GM19468 (cell line): ENCODE data around the gene OSBPL9.

Source experiments
- ATAC-seq: cut with Tn5 transposase; IDR thresholded peaks from one replicate; pipeline ENCODE4 v1.9.1; 2021; ENCODE audit warnings: mild to moderate bottlenecking, moderate library complexity, moderate number of reproducible peaks; ENCODE audit not compliant: unreplicated experiment; ENCODE audit errors: extremely low read depth

The OSBPL9 gene

GRCh38 chr1:51616903-51617708 lies at the start of gene OSBPL9:
Gene OSBPL9 (plus strand): TSS chr1:51617092. CDS start chr1:51617111, 19 bp downstream.
- peak; percentile 45 for ATAC-seq

- no peak for ATAC-seq
Measured at GRCh38 chr1:51567653-51568052, 49.2 kb upstream of the OSBPL9 start.

GRCh38 chr1:51568231-51568935 lies 48.5 kb upstream of the OSBPL9 start:
- ATAC-seq, result no peak

DNA sequence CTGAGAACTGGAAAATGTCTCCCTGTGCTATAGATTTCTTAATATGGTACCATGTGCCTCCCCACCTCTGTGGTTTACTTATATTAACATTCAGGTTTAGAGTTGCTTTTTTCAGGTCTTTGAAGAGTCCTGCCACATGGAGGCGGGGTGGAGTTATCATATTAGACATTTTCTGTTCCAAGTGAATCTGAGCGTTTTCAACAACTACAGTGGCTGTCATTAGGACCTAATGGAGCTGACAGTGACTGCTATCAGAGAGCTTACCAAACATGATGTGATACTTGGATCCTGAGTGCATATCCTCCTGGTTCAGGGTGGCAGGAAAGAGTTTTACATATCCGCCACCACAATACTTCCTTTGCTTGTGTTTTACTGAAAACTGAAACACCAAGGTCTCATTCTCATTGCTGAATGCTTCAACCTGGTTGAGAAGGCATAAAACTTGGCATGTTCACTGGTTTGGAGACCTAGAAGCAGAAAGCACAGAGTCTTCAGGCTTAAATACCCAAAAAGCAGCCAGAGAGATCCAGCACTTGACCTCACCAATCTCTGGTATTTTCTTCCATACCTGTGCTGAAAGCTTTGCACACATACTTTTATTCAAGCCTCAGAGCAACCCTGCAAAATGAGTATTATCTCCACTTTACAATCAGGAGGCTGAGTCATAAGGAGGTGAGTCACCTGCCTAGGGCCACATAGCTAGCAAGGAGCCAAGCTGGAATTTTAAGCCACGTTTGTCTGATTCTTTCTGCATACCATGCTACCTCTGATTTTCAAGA lies 47.4 kb upstream of the OSBPL9 start:
- ATAC-seq, result peak; percentile 66

DNA sequence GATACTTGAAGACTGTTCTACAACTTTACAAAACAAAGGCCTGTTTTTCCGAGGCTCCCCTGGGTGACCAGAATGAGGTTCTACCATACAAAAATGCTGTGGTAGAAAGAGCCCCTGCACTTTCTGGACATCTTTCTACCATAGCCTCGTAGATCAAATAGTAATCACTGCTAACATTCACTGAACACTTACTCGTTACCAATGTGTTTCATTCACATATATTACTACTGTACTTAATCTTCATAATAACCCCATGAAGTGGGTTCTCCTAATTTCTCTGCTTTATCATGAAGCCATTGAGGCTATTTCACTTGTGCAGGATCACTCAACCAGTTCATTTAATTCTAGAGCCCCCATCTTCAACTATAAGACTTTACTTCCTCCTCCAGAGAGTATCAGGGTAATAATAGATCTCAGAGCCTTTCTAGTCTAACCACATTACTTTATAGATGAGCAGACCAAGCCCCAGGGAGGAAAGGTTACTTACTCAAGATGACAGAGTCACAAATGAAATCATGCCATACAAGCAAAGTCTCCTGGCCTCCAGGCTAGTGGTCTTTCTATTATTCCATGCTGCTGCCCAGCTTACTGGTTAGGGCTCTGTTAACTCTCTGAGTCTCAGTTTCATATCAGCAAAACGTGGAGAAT lies 46.7 kb upstream of the OSBPL9 start:
- no peak for ATAC-seq

DNA sequence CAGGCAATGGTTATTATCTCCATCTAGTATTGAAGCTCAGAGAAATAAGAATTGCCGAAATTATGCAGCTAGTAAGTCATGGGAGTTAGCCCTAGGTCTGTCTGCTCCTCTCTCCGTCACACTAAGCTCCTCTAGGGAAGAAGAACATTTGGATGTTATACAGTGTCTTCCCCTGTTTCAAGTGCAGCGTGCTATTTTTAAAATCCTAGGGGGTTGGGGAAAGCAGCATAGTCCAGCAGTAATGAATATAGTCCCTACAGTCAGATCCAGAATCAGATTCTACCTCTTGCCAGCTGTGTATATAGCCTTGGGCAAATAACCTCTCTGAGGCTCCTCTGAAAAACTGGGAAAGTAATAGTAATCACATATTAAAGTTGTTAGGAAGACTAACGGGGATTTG lies 44.5 kb upstream of the OSBPL9 start:
- no peak for ATAC-seq

DNA sequence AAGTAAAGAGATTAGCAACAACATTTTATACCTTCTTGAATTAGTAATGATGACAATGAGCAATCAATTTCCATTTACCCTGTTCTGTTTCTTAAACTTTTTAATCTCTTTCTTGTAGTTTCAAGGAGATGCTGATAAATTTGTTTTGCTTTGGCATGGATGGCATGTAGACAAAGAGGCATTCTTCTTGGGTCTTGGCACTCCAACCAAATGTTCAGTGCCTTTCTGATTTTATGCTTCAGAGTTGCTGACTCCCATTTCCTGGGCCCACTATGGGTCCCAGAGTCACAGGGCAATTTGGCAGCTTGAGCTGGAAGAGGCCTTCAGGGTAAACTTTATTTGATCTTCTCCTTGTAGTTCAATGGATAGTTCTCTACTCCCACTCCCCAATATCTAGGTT lies 42.1 kb upstream of the OSBPL9 start:
- ATAC-seq, result no peak

GRCh38 chr1:51575406-51576084 lies 41.3 kb upstream of the OSBPL9 start:
- ATAC-seq, result no peak

DNA sequence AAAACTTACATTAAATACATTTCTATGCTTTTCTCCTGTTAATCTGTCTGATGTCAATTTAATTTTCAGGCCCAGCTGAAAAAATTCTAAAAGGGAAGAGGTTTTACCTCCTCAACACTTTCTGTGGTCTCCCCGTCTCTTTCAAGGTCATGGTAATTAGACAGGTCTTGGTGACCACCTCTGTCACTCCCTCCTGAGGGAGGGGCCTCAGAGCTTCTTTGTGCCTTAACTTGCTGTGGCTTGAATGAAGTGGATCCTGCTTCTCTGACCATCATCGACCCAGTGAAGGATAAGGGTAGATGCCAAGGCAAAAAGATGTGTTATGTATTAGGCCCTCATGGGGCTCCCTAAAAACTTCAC lies 40.8 kb upstream of the OSBPL9 start:
- no peak for ATAC-seq

- ATAC-seq, result no peak
Measured at GRCh38 chr1:51576923-51577322, 40.0 kb upstream of the OSBPL9 start.

- no peak for ATAC-seq
Measured at GRCh38 chr1:51578383-51579109, 38.3 kb upstream of the OSBPL9 start.

GRCh38 chr1:51581238-51581637 lies 35.7 kb upstream of the OSBPL9 start:
- ATAC-seq, result no peak

DNA sequence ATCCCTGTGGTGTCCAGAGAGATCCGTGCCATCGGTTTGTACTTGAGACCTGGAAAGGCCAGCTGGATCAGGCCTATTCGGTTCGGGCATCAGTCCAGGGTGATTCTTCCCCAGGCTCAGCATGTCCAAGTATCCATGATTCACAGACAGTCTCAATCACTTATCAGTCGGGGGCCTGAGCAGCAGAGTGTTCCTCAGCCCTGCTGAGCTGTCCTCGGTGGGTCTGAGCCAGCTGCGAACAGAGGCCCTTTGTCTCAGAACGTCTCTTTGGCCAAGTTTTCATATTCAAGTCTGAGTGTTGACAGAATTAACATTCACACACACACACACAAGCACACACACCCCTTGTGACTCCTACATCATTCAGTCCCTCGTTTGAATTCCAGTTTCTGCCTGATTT lies 33.4 kb upstream of the OSBPL9 start:
- ATAC-seq, result no peak

GRCh38 chr1:51584021-51584420 lies 32.9 kb upstream of the OSBPL9 start:
- no peak for ATAC-seq

GRCh38 chr1:51592711-51593110 lies 24.2 kb upstream of the OSBPL9 start:
- no peak for ATAC-seq

- no peak for ATAC-seq
Measured at GRCh38 chr1:51594716-51595115, 22.2 kb upstream of the OSBPL9 start.

DNA sequence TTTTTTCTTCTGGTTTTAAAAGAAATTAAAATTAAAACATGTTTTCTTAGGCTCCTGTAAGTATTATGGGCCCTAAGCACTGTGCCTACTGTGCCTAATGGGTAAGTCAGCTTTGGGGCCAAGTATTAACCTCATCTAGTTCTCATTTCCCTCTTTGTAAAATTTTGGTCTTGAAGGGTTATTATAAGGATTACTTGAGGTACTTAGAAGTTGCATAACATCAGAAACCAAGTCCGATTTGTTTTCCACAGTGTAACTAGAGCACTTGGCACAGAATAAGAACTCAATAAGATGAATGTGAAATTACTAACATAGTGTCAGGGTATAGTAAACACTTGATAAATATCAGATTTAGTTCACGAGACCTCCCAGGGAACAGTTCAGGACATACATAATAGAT lies 16.4 kb upstream of the OSBPL9 start:
- no peak for ATAC-seq

- ATAC-seq, result no peak
Measured at GRCh38 chr1:51600965-51601364, 15.9 kb upstream of the OSBPL9 start.

- no peak for ATAC-seq
Measured at GRCh38 chr1:51605961-51606723, 10.8 kb upstream of the OSBPL9 start.
